Measurements from ENCODE around the gene OR5K4.
"Not testable (repeated sequence)": the region's sequence is repeated elsewhere in the genome, so short reads cannot be mapped to it uniquely, and the experiment has no call there.

Gene OR5K4

GRCh38 chr3:98371853-98372252 lies 18.2 kb downstream of the OR5K4 start:
- DNase-seq, result no peak

DNA sequence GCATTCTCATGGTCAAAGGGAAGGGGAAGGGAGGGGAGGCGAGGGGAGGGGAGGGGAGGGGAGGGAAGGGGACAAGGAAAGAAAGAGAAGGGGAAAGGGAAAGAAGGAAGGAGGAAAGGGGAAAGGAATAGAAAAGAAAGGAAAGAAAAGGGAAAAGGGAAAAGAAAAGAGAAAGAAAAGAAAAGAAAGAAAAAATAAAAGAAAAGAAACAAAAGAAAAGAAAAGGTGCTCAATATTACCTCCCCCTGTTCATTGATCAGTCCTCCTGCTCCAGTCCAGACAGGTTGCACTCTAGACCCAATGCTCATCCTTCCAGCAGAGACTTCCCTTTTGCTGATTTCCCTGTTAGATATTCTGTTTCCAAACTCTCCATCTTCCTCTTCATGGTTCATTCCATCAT lies 18.8 kb downstream of the OR5K4 start:
- DNase-seq, result no peak

GRCh38 chr3:98376631-98377030 lies 23.0 kb downstream of the OR5K4 start:
- DNase-seq, result no peak

- no peak for DNase-seq
Measured at GRCh38 chr3:98388147-98388546, 34.5 kb downstream of the OR5K4 start.

- DNase-seq, result no peak
Measured at GRCh38 chr3:98390366-98390765, 36.7 kb downstream of the OR5K4 start, which contains the start of gene OR5K3. Gene OR5K3, plus strand, starts transcription at chr3:98390666. Its CDS starts 0 bp downstream, at chr3:98390666.

GRCh38 chr3:98395101-98395500 lies 41.4 kb downstream of the OR5K4 start:
- no peak for DNase-seq

GRCh38 chr3:98396482-98396881 lies 42.8 kb downstream of the OR5K4 start:
- not testable (repeated sequence) for DNase-seq

- no peak for DNase-seq
Measured at GRCh38 chr3:98398513-98398912, 44.9 kb downstream of the OR5K4 start.

GRCh38 chr3:98402507-98402906 lies 48.9 kb downstream of the OR5K4 start:
- DNase-seq, result no peak

DNA sequence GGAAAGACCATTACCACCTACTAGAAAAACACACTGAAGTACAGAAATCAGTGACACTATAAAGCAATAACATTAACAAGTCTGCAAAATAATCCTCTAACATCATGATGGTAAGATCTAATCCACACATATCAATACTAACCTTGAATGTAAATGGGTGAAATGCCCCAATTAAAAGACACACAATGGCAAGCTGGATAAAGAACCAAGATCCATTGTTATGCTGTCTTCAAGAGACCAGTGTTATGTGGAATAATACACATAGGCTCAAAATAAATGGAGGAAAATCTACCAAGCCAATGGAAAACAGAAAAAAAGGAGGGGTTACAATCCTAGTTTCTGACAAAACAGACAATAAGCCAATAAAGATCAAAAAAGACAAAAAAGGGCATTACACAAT lies 50.4 kb downstream of the OR5K4 start:
- DNase-seq, result no peak
